ENCODE data around the gene ITPR3. TPM values are rescaled to one million over a fixed set of nuclear protein-coding genes. Genes with fewer than 3 reads are reported as not detected.
A peak's percentile ranks its signal among the peaks of the same experiment; 100 is the strongest.

Gene ITPR3
- polyA plus RNA-seq, 1 of the 3 experiments (the other 2 are of a cell fraction): 8.1 TPM

- H3K4me1 ChIP-seq (ENCODE audit: control insufficient read depth in 1 of 2, insufficient read depth in 2 of 2, low read depth in 1 of 2, low read length in 1 of 2): peaks cover 11 to 25% of the 10 kb centered on the region in 2 experiments; a peak in 3 of 4 replicates
- 77% methylated on average over 5 of the region's 9 CpGs for WGBS (ENCODE audit: low lambda C conversion rate)
- H2AFZ ChIP-seq (ENCODE audit: low read depth): peak overlapping the region; percentile 83
- H3K4me3 ChIP-seq (ENCODE audit: low read depth in 2 of 2, low read length in 1 of 2): peak overlapping the region in 1 of 2 experiments; percentile 17; a peak in 1 of 4 replicates
- peak; percentile 84 for DNase-seq
- H3K9me3 ChIP-seq: no peaks in the 10 kb centered on the region
- no peaks in the 10 kb centered on the region for H3F3A ChIP-seq (replicated peaks; ENCODE audit: insufficient read depth)
- ChIA-PET POLR2A (interaction anchor here (1.1 kb wide), 1 partner anchor 18 kb away, joined by 3 read pairs; no protein-coding TSS in a partner anchor), CTCF (interaction anchor here (0.6 to 8.6 kb wide), 52 partner anchors 8 to 564 kb away, joined by 3 to 188 read pairs (median 5); partner anchors contain the start of genes BAK1, ITPR3, UQCC2 and ZBTB9)
- H4K20me1 ChIP-seq (ENCODE audit: insufficient read depth): no peaks in the 10 kb centered on the region
- H3K79me2 ChIP-seq (ENCODE audit: insufficient read depth): no peaks in the 10 kb centered on the region
- H3K36me3 ChIP-seq (replicated peaks in 1 of 2; ENCODE audit: control insufficient read depth in 1 of 2, insufficient read depth in 2 of 2, low read length in 1 of 2): no peaks in the 10 kb centered on the region
- peak overlapping the region; percentile 37 for H3K4me2 ChIP-seq
- TF ChIP-seq FOSL2 (IDR thresholded peaks at IDR 0.05; ENCODE audit: borderline replicate concordance, low read depth) (peak; percentile 96), SMC3 (IDR thresholded peaks at IDR 0.05; ENCODE audit: low read depth, low read length) (peak; percentile 95), EZH2phosphoT487 (IDR thresholded peaks at IDR 0.05; ENCODE audit: borderline replicate concordance, low read depth) (no peak), CTCF (IDR thresholded peaks at IDR 0.05) (peak; percentile 85), PBX3 (IDR thresholded peaks at IDR 0.05) (peak; percentile 42), NRF1 (IDR thresholded peaks at IDR 0.05; ENCODE audit: low read depth, low read length) (0 out of 2 replicates have a peak, but pooled peaks have one; percentile 18), SIN3A (IDR thresholded peaks at IDR 0.05; ENCODE audit: borderline replicate concordance, low read depth, low read length) (no peak), GATA2 (CRISPR knock-in tag; IDR thresholded peaks at IDR 0.05) (no peak), RAD21 (IDR thresholded peaks at IDR 0.05; ENCODE audit: low read length) (peak; percentile 93), POLR2AphosphoS5 (IDR thresholded peaks at IDR 0.05; ENCODE audit: low read depth, low read length) (peak; percentile 49; the same call in 1 of the 2 replicates), NFIC (IDR thresholded peaks at IDR 0.05; ENCODE audit: borderline replicate concordance) (peak; percentile 39; the same call in 1 of the 2 replicates), EP300 (IDR thresholded peaks at IDR 0.05; ENCODE audit: borderline replicate concordance in 1 of 2, low read depth in 1 of 2, low read length in 1 of 2) (peak in 1 of 2 experiments; percentile 74; a peak in 1 of 4 replicates), RXRA (IDR thresholded peaks at IDR 0.05; ENCODE audit: borderline replicate concordance, low read depth) (peak; percentile 86; the same call in 1 of the 2 replicates), TCF12 (IDR thresholded peaks at IDR 0.05) (peak; percentile 93), USF1 (IDR thresholded peaks at IDR 0.05; ENCODE audit: borderline replicate concordance, low read depth) (peak; percentile 57; the same call in 1 of the 2 replicates)
- no peaks in the 10 kb centered on the region for H3K27me3 ChIP-seq (ENCODE audit: insufficient read depth)
- peak overlapping the region; percentile 56 to 61; a peak in 3 of 4 replicates for H3K27ac ChIP-seq (ENCODE audit: low read depth in 2 of 2, low read length in 1 of 2)
- no peaks in the 10 kb centered on the region for H3K9me2 ChIP-seq
- H3K9ac ChIP-seq: peak overlapping the region; percentile 4; the same call in 1 of the 2 replicates
Measured at GRCh38 chr6:33589731-33590530, 31.2 kb upstream of the ITPR3 start.
